GM12891 (cell line): ENCODE data around the gene STK35.

ENCODE experiments used
- PAX5 ChIP-seq: IDR thresholded peaks from 2 replicates; pipeline ENCODE4 v1.6.1; 2011; ENCODE audit warnings: low read length, moderate library complexity, mild to moderate bottlenecking; ENCODE audit not compliant: insufficient read depth, severe bottlenecking
- POLR2A ChIP-seq: IDR thresholded peaks from 2 replicates; pipeline ENCODE4 v1.6.1; 2011; ENCODE audit warnings: low read depth, low read length, control low read depth
- POLR2AphosphoS5 ChIP-seq: IDR thresholded peaks from 2 replicates; pipeline ENCODE4 v1.6.1; 2011; ENCODE audit warnings: low read depth, low read length, control low read depth
- POU2F2 ChIP-seq: IDR thresholded peaks from 2 replicates; pipeline ENCODE4 v1.6.1; 2011; ENCODE audit warnings: low read depth, mild to moderate bottlenecking, control low read depth, low read length, moderate library complexity
- SPI1 ChIP-seq: IDR thresholded peaks from 2 replicates; pipeline ENCODE4 v1.6.1; 2011; ENCODE audit warnings: low read depth, low read length, control low read depth
- TAF1 ChIP-seq: IDR thresholded peaks from 2 replicates; pipeline ENCODE4 v1.6.1; 2011; ENCODE audit warnings: low read depth, low read length, control low read depth

- TF ChIP-seq POLR2A (no peak), POLR2AphosphoS5 (no peak), TAF1 (no peak), POU2F2 (no peak), PAX5 (no peak), SPI1 (no peak)
Observed at GRCh38 chr20:2163757-2164156, 62.1 kb downstream of the STK35 start.
